IMR-90 (cell line): ENCODE data around the gene NPAS3. TPM values are rescaled to one million over a fixed set of nuclear protein-coding genes. Genes with fewer than 3 reads are reported as not detected.

Source experiments
- ATAC-seq: fragments of 200-7000 bp; cut with Tn5 transposase; 2 replicates; pipeline ENCODE4 v1.9.1; 2020; ENCODE audit warnings: low read depth, mild to moderate bottlenecking, moderate library complexity
- BruUV-seq: library from RNA; stranded (reverse); fragments of 400-500 nt; replicated peaks from 2 replicates; lab custom pipeline; 2021; lab: Mats Ljungman, UMichigan
- CTCF ChIA-PET: fragments of 300-600 bp; formaldehyde crosslinking; extraction: SDS; loops from one replicate; lab custom pipeline; 2021; ENCODE audit warnings: antibody characterized with exemption; lab: Yijun Ruan, JAX
- POLR2A ChIA-PET: fragments of 300-600 bp; sonication (Branson Sonifier 250); formaldehyde crosslinking; loops from one replicate; lab custom pipeline; 2022; ENCODE audit warnings: antibody characterized with exemption; ENCODE audit not compliant: unreplicated experiment; lab: Charles Lee
- DNase-seq: peaks from one replicate; pipeline ENCODE4 v3.0.0; 2013
- H2AFZ ChIP-seq: replicated peaks from 2 replicates; pipeline ENCODE3; 2013; ENCODE audit warnings: low read length, mild to moderate bottlenecking; ENCODE audit not compliant: poor library complexity
- H2AK5ac ChIP-seq: 2 replicates; pipeline ENCODE4 v1.6.1; 2013; ENCODE audit warnings: low read depth, low read length, inconsistent platforms
- H2AK9ac ChIP-seq: replicated peaks from 2 replicates; pipeline ENCODE3; 2013; ENCODE audit warnings: mild to moderate bottlenecking, low read depth, low read length, moderate library complexity; ENCODE audit not compliant: poor library complexity
- H2BK120ac ChIP-seq: 2 replicates; pipeline ENCODE4 v1.6.1; 2013; ENCODE audit warnings: low read depth, low read length, inconsistent platforms
- H2BK15ac ChIP-seq: 3 replicates; pipeline ENCODE4 v1.6.1; 2013; ENCODE audit warnings: low read depth, low read length, inconsistent platforms
- H2BK20ac ChIP-seq: 2 replicates; pipeline ENCODE4 v1.6.1; 2013; ENCODE audit warnings: low read depth, mild to moderate bottlenecking, inconsistent platforms, low read length, moderate library complexity
- H2BK5ac ChIP-seq: 2 replicates; pipeline ENCODE4 v1.6.1; 2013; ENCODE audit warnings: mild to moderate bottlenecking, low read depth, low read length, inconsistent platforms; ENCODE audit not compliant: poor library complexity, severe bottlenecking
- H3K14ac ChIP-seq: replicated peaks from 2 replicates; pipeline ENCODE4 v1.6.1; 2013; ENCODE audit warnings: low read depth, low read length, inconsistent platforms
- H3K18ac ChIP-seq: 2 replicates; pipeline ENCODE4 v1.6.1; 2013; ENCODE audit warnings: low read depth, low read length, control low read depth
- H3K23ac ChIP-seq: 2 replicates; pipeline ENCODE4 v1.6.1; 2013; ENCODE audit warnings: low read depth, low read length, inconsistent platforms
- H3K27ac ChIP-seq: 2 replicates; pipeline ENCODE4 v1.5.1; 2013; ENCODE audit warnings: mild to moderate bottlenecking, control low read depth, low read length; ENCODE audit not compliant: insufficient read depth
- H3K27me3 ChIP-seq: 2 replicates; pipeline ENCODE4 v1.6.1; 2013; ENCODE audit warnings: low read length; ENCODE audit not compliant: control insufficient read depth, insufficient read depth
- H3K36me3 ChIP-seq: 2 replicates; pipeline ENCODE4 v1.6.1; 2013; ENCODE audit warnings: low read length, mixed read lengths; ENCODE audit not compliant: control insufficient read depth, insufficient read depth
- H3K4ac ChIP-seq: 2 replicates; pipeline ENCODE4 v1.6.1; 2013; ENCODE audit warnings: low read depth, low read length, inconsistent platforms
- H3K4me1 ChIP-seq: 2 replicates; pipeline ENCODE4 v1.6.1; 2013; ENCODE audit warnings: low read length, mixed read lengths; ENCODE audit not compliant: control insufficient read depth, insufficient read depth
- H3K4me2 ChIP-seq: 2 replicates; pipeline ENCODE4 v1.6.1; 2013; ENCODE audit warnings: low read depth, mild to moderate bottlenecking, control low read depth, low read length, moderate library complexity
- H3K4me3 ChIP-seq: 2 replicates; pipeline ENCODE4 v1.5.1; 2013; ENCODE audit warnings: low read depth, mild to moderate bottlenecking, control low read depth, low read length, moderate library complexity; ENCODE audit not compliant: insufficient read depth
- H3K56ac ChIP-seq: 2 replicates; pipeline ENCODE4 v1.6.1; 2013; ENCODE audit warnings: low read length, inconsistent platforms; ENCODE audit not compliant: insufficient read depth; ENCODE audit errors: extremely low read depth
- H3K79me1 ChIP-seq, 2 experiments: 2 replicates each; pipeline ENCODE4 v1.6.1; 2013; ENCODE audit warnings: low read length in 2 of 2, inconsistent platforms in 1 of 2, low read depth in 1 of 2
- H3K9ac ChIP-seq: 2 replicates; pipeline ENCODE4 v1.6.1; 2013; ENCODE audit warnings: low read depth, low read length, control low read depth
- H3K9me1 ChIP-seq: 2 replicates; pipeline ENCODE4 v1.6.1; 2013; ENCODE audit warnings: low read length, inconsistent platforms; ENCODE audit not compliant: insufficient read depth
- H3K9me3 ChIP-seq: 2 replicates; pipeline ENCODE4 v1.6.1; 2013; ENCODE audit warnings: low read length; ENCODE audit not compliant: control insufficient read depth, insufficient read depth
- H4K20me1 ChIP-seq: 2 replicates; pipeline ENCODE4 v1.6.1; 2013; ENCODE audit warnings: low read length, inconsistent platforms; ENCODE audit not compliant: insufficient read depth
- H4K5ac ChIP-seq: 2 replicates; pipeline ENCODE4 v1.6.1; 2013; ENCODE audit warnings: mild to moderate bottlenecking, low read depth, low read length, control low read depth
- H4K8ac ChIP-seq, 2 experiments: 2 replicates each; pipeline ENCODE4 v1.6.1; 2013; ENCODE audit warnings: low read depth in 2 of 2, low read length in 2 of 2, control low read depth in 1 of 2, inconsistent platforms in 1 of 2
- H4K91ac ChIP-seq: 2 replicates; pipeline ENCODE4 v1.6.1; 2013; ENCODE audit warnings: low read depth, low read length, inconsistent platforms; ENCODE audit not compliant: insufficient read depth
- BHLHE40 ChIP-seq: fragments of 150-350 bp; IDR thresholded peaks from 2 replicates; pipeline ENCODE4 v1.6.1; 2016; ENCODE audit warnings: mild to moderate bottlenecking, low read depth, low read length
- CEBPB ChIP-seq: IDR thresholded peaks from 2 replicates; pipeline ENCODE4 v1.6.1; 2012; ENCODE audit warnings: low read depth, low read length, improper control_type of control experiment
- CHD1 ChIP-seq: IDR thresholded peaks from 2 replicates; pipeline ENCODE4 v1.6.1; 2012; ENCODE audit warnings: low read depth, low read length, improper control_type of control experiment
- ELK1 ChIP-seq: fragments of 150-350 bp; IDR thresholded peaks from 2 replicates; pipeline ENCODE4 v1.6.1; 2016; ENCODE audit warnings: low read depth, mild to moderate bottlenecking, low read length, moderate library complexity, borderline replicate concordance
- MAFK ChIP-seq: IDR thresholded peaks from 2 replicates; pipeline ENCODE4 v1.6.1; 2012; ENCODE audit warnings: low read depth, low read length, improper control_type of control experiment
- MAZ ChIP-seq: IDR thresholded peaks from 2 replicates; pipeline ENCODE4 v1.6.1; 2012; ENCODE audit warnings: low read depth, mild to moderate bottlenecking, low read length, improper control_type of control experiment, moderate library complexity, borderline replicate concordance
- NFE2L2 ChIP-seq: fragments of 150-350 bp; IDR thresholded peaks from 2 replicates; pipeline ENCODE4 v1.6.1; 2016; ENCODE audit warnings: low read depth, mild to moderate bottlenecking, low read length
- POLR2A ChIP-seq: IDR thresholded peaks from 2 replicates; pipeline ENCODE4 v1.6.1; 2012; ENCODE audit warnings: mild to moderate bottlenecking, low read depth, low read length
- SMC3 ChIP-seq: fragments of 150-350 bp; IDR thresholded peaks from 2 replicates; pipeline ENCODE4 v1.6.1; 2016; ENCODE audit warnings: low read depth, mild to moderate bottlenecking, antibody characterized with exemption, low read length, moderate library complexity
- WGBS, 2 experiments: methylation state at CpG; one replicate each; pipeline versions ENCODE4 v1.1.5 to v1.1.7; 2013; ENCODE audit warnings: missing lambda C conversion rate in 2 of 2; ENCODE audit not compliant: insufficient read length in 1 of 2; ENCODE audit errors: extremely low coverage in 2 of 2; 5-methylcytosine and 5-hydroxymethylcytosine counted together
- dilution Hi-C: fragments of 300-500 bp; cut with HindIII; formaldehyde crosslinking; loops from one replicate; pipeline ENCODE4 v1.14.3; 2018; ENCODE audit warnings: low sequenced_read_pairs; ENCODE audit not compliant: unreplicated experiment
- in situ Hi-C: fragments of 300-500 bp; cut with MboI; formaldehyde crosslinking; loops from 3 replicates; pipeline ENCODE4 v1.14.3; 2019; ENCODE audit warnings: low sequenced_read_pairs, inconsistent platforms, mixed read lengths
- intact Hi-C: fragments of 100-400 bp; cut with micrococcal nuclease; formaldehyde crosslinking; loops from 2 replicates; pipeline ENCODE4 v1.10.0; 2022
- polyA plus RNA-seq, 3 experiments: library from polyadenylated mRNA; depleted of rRNA; stranded (reverse); fragments of >200 nt; gene quantifications; 2 replicates each; pipeline ENCODE4 v1.2.3, GENCODE V29; 2012; ENCODE audit warnings: low replicate concordance in 1 of 3
- total RNA-seq: library from RNA; depleted of rRNA; stranded (reverse); fragments of >200 nt; gene quantifications from 2 replicates; pipeline ENCODE4 v1.2.3, GENCODE V29; 2012

The NPAS3 gene
- total and polyA plus RNA-seq, 2 of the 4 experiments (the other 2 are of a cell fraction) = not detected

GRCh38 chr14:33030386-33030785, 91.7 kb downstream of the NPAS3 start:
- H3K9me1 ChIP-seq = no peaks in the 10 kb centered on the region
- no CpG with 5 or more reads among the region's 4 CpGs for WGBS, 2 experiments
- no peak overlapping the region for H3K14ac ChIP-seq
- H2AK9ac ChIP-seq = no peak overlapping the region
- H3K4me3 ChIP-seq = no peak overlapping the region
- H3K4me2 ChIP-seq = no peak overlapping the region
- H3K27ac ChIP-seq = no peak overlapping the region
- no peak overlapping the region for H2AFZ ChIP-seq
- no peak overlapping the region for H3K18ac ChIP-seq
- no peak overlapping the region for H2BK20ac ChIP-seq
- no peaks in the 10 kb centered on the region for H3K9me3 ChIP-seq
- intact Hi-C loops = no loop called here
- no peaks in the 10 kb centered on the region for H3K4me1 ChIP-seq
- ChIA-PET CTCF (no interaction called here), POLR2A (no interaction called here)
- no TSS peak for BruUV-seq
- H3K56ac ChIP-seq = no peak overlapping the region
- no peak overlapping the region for H2AK5ac ChIP-seq
- H4K8ac ChIP-seq = no peak overlapping the region
- H3K23ac ChIP-seq = no peak overlapping the region
- no peaks in the 10 kb centered on the region for H3K79me1 ChIP-seq
- H3K4ac ChIP-seq = no peak overlapping the region
- DNase-seq = no peak
- no peak overlapping the region for H2BK120ac ChIP-seq
- dilution Hi-C loops = no loop called here
- in situ Hi-C loops = no loop called here
- no peak overlapping the region for H2BK5ac ChIP-seq
- H4K20me1 ChIP-seq = no peaks in the 10 kb centered on the region
- H4K91ac ChIP-seq = no peak overlapping the region
- H3K27me3 ChIP-seq = no peaks in the 10 kb centered on the region
- no peak overlapping the region for H2BK15ac ChIP-seq
- TF ChIP-seq ELK1 (no peak), CHD1 (no peak), NFE2L2 (no peak), CEBPB (no peak), SMC3 (no peak), POLR2A (no peak), BHLHE40 (no peak), MAZ (no peak), MAFK (no peak)
- no peak overlapping the region for H3K9ac ChIP-seq
- no peaks in the 10 kb centered on the region for H3K36me3 ChIP-seq
- no peak for ATAC-seq
- no peak overlapping the region for H4K5ac ChIP-seq
